Neural cell (in vitro differentiated cells): ENCODE results near the gene GNAQ.

Source experiments
- CTCF ChIP-seq: fragments of 450-650 bp; IDR thresholded peaks from 2 replicates; pipeline ENCODE4 v1.5.1; 2014; ENCODE audit warnings: antibody characterized with exemption, mild to moderate bottlenecking, moderate library complexity; ENCODE audit not compliant: poor library complexity, severe bottlenecking
- EP300 ChIP-seq: fragments of 450-650 bp; conservative IDR thresholded peaks from 2 replicates; pipeline ENCODE4 v1.6.1; 2014; ENCODE audit warnings: antibody characterized with exemption, mild to moderate bottlenecking, moderate library complexity; ENCODE audit not compliant: poor library complexity, severe bottlenecking
- EZH2 ChIP-seq: fragments of 200-600, 300-800 bp; shearing (Covaris generic), sonication (generic); IDR thresholded peaks from 2 replicates; pipeline ENCODE4 v1.6.1; 2014; ENCODE audit warnings: antibody characterized with exemption, low read length, borderline replicate concordance, mild to moderate bottlenecking; ENCODE audit not compliant: insufficient read depth, poor library complexity, severe bottlenecking

- TF ChIP-seq EP300 (no peak), EZH2 (no peak), CTCF (no peak)
Observed at GRCh38 chr9:77965445-77966123, 66.0 kb downstream of the GNAQ start.
